ENCODE data around the gene HEPACAM. TPM values are rescaled to one million over a fixed set of nuclear protein-coding genes. Genes with fewer than 3 reads are reported as not detected.

Gene HEPACAM
- total RNA-seq, 4 donors from 2014 or later = not detected

DNA sequence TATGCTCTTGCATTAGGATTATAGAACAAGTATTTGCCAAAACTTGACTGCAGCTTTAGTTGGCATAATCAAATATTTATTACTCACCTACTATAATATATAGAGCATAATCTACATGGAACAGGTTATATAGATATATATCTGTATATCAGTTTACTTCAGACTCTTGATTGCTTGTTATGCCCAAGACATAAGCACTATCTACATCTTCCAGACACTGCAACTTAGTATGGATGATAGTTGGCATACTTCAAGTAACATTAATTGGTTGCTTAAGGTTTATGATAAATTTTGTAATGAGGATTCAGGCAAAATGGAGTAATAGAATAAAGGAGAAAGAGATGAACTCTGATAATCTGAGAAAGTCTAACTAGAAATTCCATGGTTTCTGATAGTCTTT is 19.2 kb upstream of the HEPACAM start:
- Histone ChIP-seq H3K36me3 (no peaks in the 10 kb centered on the region), H3K27me3 (no peaks in the 10 kb centered on the region), H3K4me1 (peaks cover 0 to 5% of the 10 kb centered on the region in 2 donors), H3K9me3 (no peaks in the 10 kb centered on the region), H3K27ac (no peak overlapping the region), H3K4me3 (no peak overlapping the region)
- DNase-seq = no peak
- no peak for TF ChIP-seq POLR2A (IDR thresholded peaks at IDR 0.05)
- intact Hi-C loops (cut with DNase I; ENCODE audit: low total_unique reads) = no loop called here

- DNase-seq = no peak
- TF ChIP-seq POLR2A (IDR thresholded peaks at IDR 0.05) = no peak
- no peak for TF ChIP-seq CTCF (IDR thresholded peaks at IDR 0.05)
- peak overlapping the region; percentile 45 to 64 for H3K4me3 ChIP-seq
- H3K4me1 ChIP-seq = peaks cover 0 to 5% of the 10 kb centered on the region in 2 donors
- intact Hi-C loops (cut with DNase I; ENCODE audit: low total_unique reads) = no loop called here
- no peaks in the 10 kb centered on the region for H3K36me3 ChIP-seq
- H3K27ac ChIP-seq = peak overlapping the region; percentile 58 to 83
- H3K27me3 ChIP-seq = no peaks in the 10 kb centered on the region
- no peaks in the 10 kb centered on the region for H3K9me3 ChIP-seq
These were observed 18.7 kb upstream of the HEPACAM start for GRCh38 chr11:124954590-124954955.

DNA sequence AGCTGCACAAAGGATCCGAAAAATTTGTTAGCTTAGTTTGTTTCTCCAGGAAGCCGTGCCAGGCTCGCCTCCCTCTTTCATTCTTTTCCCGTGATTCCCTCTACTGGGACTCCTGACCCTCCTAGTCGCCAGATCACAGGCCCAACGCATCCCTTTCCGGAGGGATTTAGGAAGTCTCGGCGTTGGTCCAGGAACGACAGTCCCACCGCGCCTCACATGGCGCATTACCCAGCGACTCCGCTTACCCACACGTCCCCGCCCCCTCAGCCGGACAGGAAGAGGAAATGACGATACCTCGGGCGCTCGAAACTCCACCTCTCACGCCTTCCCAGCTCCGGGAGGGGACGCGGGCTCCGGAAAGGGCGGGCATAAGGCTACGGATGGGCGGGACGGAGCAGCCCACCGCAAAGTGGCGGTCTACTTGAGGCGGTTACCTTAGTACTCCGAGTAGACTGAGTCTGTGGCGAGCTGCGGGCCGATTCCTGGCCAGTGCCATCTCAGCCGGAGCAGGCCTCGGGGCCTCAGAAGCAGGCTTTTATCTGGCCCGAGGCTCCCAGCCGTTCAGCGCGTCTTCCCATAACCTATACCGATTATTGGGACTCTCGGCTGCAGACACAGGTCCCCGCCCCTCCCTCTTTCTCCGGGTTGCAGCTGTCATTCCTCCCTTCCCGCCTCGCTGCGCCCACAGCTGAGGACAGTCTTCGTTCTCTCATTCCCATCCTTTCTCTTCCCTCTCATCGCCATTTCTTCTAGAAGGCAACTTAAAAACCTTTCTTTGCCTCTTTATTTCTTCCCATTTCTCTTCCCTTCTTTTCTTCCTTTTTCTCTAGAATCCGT is 18.1 kb upstream of the HEPACAM start, which contains the start of gene CCDC15:
Gene CCDC15 (plus strand): TSS at position 450 of the 837 bp plus-strand sequence. CDS start 531 bp downstream, outside the sequence.
- intact Hi-C loops (cut with DNase I; ENCODE audit: low total_unique reads) = no loop called here
- Histone ChIP-seq H3K4me3 (peak within 1 kb of the TSS; percentile 45 to 64), H3K27me3 (no peaks in the 10 kb centered on the region), H3K9me3 (no peaks in the 10 kb centered on the region), H3K4me1 (peaks cover 0 to 5% of the 10 kb centered on the region in 2 donors), H3K27ac (peak within 1 kb of the TSS; percentile 78 to 83), H3K36me3 (no peaks in the 10 kb centered on the region)
- peak; percentile 95 to 96 for DNase-seq
- TF ChIP-seq CTCF (IDR thresholded peaks at IDR 0.05) (peak in 1 of 4 experiments; percentile 2), POLR2A (IDR thresholded peaks at IDR 0.05) (peak; percentile 82 to 84)

- peaks cover 0 to 5% of the 10 kb centered on the region in 2 donors for H3K4me1 ChIP-seq
- no peaks in the 10 kb centered on the region for H3K27me3 ChIP-seq
- H3K4me3 ChIP-seq = no peak overlapping the region
- H3K36me3 ChIP-seq = no peaks in the 10 kb centered on the region
- no peak for DNase-seq
- H3K27ac ChIP-seq = no peak overlapping the region
- H3K9me3 ChIP-seq = no peaks in the 10 kb centered on the region
- intact Hi-C loops (cut with DNase I; ENCODE audit: low total_unique reads) = no loop called here
- TF ChIP-seq CTCF (IDR thresholded peaks at IDR 0.05) (no peak), POLR2A (IDR thresholded peaks at IDR 0.05) (no peak)
These were observed 15.5 kb upstream of the HEPACAM start for GRCh38 chr11:124951341-124951740.

- Histone ChIP-seq H3K4me3 (no peak overlapping the region), H3K9me3 (no peaks in the 10 kb centered on the region), H3K27me3 (no peaks in the 10 kb centered on the region), H3K4me1 (peaks cover 0 to 5% of the 10 kb centered on the region in 2 donors), H3K36me3 (no peaks in the 10 kb centered on the region), H3K27ac (no peak overlapping the region)
- no peak for DNase-seq
- intact Hi-C loops (cut with DNase I; ENCODE audit: low total_unique reads) = no loop called here
- TF ChIP-seq POLR2A (IDR thresholded peaks at IDR 0.05) (no peak), CTCF (IDR thresholded peaks at IDR 0.05) (no peak)
These were observed 14.9 kb upstream of the HEPACAM start for GRCh38 chr11:124950601-124951330.
